ENCODE data around the gene BCL3.

DNA sequence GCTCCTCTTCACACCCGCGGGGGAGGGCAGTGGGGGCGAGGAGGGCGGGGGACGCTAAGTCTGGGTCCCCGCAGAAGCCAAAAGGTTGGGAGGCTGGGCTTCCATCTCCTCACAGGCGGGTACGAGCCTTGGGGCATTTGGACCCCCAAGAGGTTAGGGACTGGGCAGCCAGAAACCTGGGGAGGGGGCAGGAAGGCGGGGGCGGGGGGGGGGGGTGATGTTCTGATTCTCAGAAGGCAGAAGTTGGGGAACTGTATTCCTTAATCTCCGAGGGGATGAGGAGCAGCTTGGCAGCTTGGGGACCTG is 5.1 kb downstream of the BCL3 start:
- TF ChIP-seq FOS (IDR thresholded peaks at IDR 0.05; ENCODE audit: low read depth, low read length) (no peak), RAD21 (IDR thresholded peaks at IDR 0.05; ENCODE audit: low read length) (no peak), POLR2A (IDR thresholded peaks at IDR 0.05; ENCODE audit: low read depth, low read length) (no peak), RFX5 (IDR thresholded peaks at IDR 0.05; ENCODE audit: low read depth, low read length) (no peak)
- TF ChIP-seq, protein P1, sequence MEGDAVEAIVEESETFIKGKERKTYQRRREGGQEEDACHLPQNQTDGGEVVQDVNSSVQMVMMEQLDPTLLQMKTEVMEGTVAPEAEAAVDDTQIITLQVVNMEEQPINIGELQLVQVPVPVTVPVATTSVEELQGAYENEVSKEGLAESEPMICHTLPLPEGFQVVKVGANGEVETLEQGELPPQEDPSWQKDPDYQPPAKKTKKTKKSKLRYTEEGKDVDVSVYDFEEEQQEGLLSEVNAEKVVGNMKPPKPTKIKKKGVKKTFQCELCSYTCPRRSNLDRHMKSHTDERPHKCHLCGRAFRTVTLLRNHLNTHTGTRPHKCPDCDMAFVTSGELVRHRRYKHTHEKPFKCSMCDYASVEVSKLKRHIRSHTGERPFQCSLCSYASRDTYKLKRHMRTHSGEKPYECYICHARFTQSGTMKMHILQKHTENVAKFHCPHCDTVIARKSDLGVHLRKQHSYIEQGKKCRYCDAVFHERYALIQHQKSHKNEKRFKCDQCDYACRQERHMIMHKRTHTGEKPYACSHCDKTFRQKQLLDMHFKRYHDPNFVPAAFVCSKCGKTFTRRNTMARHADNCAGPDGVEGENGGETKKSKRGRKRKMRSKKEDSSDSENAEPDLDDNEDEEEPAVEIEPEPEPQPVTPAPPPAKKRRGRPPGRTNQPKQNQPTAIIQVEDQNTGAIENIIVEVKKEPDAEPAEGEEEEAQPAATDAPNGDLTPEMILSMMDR (conservative IDR thresholded peaks at IDR 0.05; ENCODE audit: low read depth, low read length), result no peak
